ENCODE results near the gene BBOX1.

DNA sequence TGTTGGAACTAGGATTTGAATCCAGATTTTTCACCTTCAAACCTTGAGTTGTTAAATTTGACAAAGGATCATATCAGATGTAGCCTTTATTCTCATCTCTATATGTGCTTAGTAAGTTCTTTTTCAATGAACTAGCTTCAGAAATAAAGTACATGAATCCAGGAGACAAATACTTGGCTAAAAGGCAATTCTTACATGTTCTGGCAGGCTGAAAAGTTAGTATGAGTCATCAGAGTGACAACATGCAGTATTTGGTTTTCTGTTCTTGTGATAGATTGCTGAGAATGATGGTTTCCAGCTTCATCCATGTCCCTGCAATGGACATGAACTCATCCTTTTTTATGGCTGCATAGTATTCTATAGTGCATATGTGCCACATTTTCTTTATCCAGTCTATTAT lies 40.4 kb downstream of the BBOX1 start:
- TF ChIP-seq, protein P1, sequence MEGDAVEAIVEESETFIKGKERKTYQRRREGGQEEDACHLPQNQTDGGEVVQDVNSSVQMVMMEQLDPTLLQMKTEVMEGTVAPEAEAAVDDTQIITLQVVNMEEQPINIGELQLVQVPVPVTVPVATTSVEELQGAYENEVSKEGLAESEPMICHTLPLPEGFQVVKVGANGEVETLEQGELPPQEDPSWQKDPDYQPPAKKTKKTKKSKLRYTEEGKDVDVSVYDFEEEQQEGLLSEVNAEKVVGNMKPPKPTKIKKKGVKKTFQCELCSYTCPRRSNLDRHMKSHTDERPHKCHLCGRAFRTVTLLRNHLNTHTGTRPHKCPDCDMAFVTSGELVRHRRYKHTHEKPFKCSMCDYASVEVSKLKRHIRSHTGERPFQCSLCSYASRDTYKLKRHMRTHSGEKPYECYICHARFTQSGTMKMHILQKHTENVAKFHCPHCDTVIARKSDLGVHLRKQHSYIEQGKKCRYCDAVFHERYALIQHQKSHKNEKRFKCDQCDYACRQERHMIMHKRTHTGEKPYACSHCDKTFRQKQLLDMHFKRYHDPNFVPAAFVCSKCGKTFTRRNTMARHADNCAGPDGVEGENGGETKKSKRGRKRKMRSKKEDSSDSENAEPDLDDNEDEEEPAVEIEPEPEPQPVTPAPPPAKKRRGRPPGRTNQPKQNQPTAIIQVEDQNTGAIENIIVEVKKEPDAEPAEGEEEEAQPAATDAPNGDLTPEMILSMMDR (IDR thresholded peaks at IDR 0.05; ENCODE audit: poor library complexity, severe bottlenecking) = no peak
- TF ChIP-seq TAF1 (IDR thresholded peaks at IDR 0.05; ENCODE audit: low read depth) (no peak), POLR2AphosphoS5 (IDR thresholded peaks at IDR 0.05) (no peak), REST (IDR thresholded peaks at IDR 0.05; ENCODE audit: borderline replicate concordance) (no peak), MXI1 (conservative IDR thresholded peaks at IDR 0.05; ENCODE audit: poor library complexity, severe bottlenecking) (no peak)

Measured in neural cell (in vitro differentiated cells).